Keratinocyte (primary cell): ENCODE data around the gene LRRC4C.

Source experiments
- EZH2 ChIP-seq: IDR thresholded peaks from one replicate; pipeline ENCODE4 v1.6.1; 2012; ENCODE audit warnings: inconsistent platforms, mild to moderate bottlenecking, low read length, moderate library complexity
- TF ChIP-seq, protein P1 (sequence below), 3 experiments: IDR thresholded peaks in 1 of 3; conservative IDR thresholded peaks in 1 of 3; optimal IDR thresholded peaks in 1 of 3; 2 replicates in 2 of 3; 3 replicates in 1 of 3; pipeline versions ENCODE3 to v1.5.1; 2011; ENCODE audit warnings: low read length in 3 of 3, mild to moderate bottlenecking in 3 of 3, moderate library complexity in 2 of 3, control low read depth in 1 of 3, inconsistent platforms in 1 of 3; ENCODE audit not compliant: insufficient read depth in 2 of 3; ENCODE audit errors: extremely low read depth in 1 of 3

DNA sequence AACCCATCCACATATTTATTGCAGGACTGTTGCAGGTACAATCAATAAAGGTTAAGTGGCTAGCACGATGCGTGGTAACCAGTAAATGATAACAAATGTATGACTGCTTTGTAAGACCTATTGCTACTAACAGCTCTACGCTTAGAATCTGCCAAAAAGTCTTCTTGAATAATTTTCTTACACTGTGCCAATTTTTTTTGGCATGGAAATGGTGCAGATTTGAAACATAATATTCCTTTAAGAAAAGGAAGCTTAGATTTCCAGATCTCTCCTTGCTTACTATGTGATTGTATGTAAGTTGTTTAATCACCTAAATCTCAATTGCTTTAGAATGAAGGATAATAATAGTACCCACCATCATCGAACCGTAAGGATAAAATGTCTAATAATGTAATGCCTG, 192.0 kb downstream of the LRRC4C start:
- TF ChIP-seq, protein P1, sequence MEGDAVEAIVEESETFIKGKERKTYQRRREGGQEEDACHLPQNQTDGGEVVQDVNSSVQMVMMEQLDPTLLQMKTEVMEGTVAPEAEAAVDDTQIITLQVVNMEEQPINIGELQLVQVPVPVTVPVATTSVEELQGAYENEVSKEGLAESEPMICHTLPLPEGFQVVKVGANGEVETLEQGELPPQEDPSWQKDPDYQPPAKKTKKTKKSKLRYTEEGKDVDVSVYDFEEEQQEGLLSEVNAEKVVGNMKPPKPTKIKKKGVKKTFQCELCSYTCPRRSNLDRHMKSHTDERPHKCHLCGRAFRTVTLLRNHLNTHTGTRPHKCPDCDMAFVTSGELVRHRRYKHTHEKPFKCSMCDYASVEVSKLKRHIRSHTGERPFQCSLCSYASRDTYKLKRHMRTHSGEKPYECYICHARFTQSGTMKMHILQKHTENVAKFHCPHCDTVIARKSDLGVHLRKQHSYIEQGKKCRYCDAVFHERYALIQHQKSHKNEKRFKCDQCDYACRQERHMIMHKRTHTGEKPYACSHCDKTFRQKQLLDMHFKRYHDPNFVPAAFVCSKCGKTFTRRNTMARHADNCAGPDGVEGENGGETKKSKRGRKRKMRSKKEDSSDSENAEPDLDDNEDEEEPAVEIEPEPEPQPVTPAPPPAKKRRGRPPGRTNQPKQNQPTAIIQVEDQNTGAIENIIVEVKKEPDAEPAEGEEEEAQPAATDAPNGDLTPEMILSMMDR (optimal IDR thresholded peaks at IDR 0.05 in 1 of 3, IDR thresholded peaks at IDR 0.05 in 1 of 3, conservative IDR thresholded peaks at IDR 0.05 in 1 of 3; ENCODE audit: extremely low read depth in 1 of 3, insufficient read depth in 2 of 3, low read length in 3 of 3): no peak
- no peak for TF ChIP-seq EZH2
